Transverse colon (tissue), 4 donors: ENCODE measurements around the gene RAB40B. TPM values are rescaled to one million over a fixed set of nuclear protein-coding genes. Genes with fewer than 3 reads are reported as not detected.
"Not testable (repeated sequence)": the region's sequence is repeated elsewhere in the genome, so short reads cannot be mapped to it uniquely, and the experiment has no call there.

ENCODE experiments used
- DNase-seq: peaks from one replicate; pipeline ENCODE4 v3.0.0-alpha.2; 2019
- H3K27ac ChIP-seq, 4 donors: fragments of 200-600 bp; sonication (generic); 2 replicates each; pipeline ENCODE4 v1.5.1; 2016 to 2018; ENCODE audit warnings: inconsistent platforms in 4 of 4
- H3K27me3 ChIP-seq: fragments of 200-600 bp; sonication (generic); 2 replicates; pipeline ENCODE4 v1.5.1; 2017; ENCODE audit warnings: inconsistent platforms
- H3K36me3 ChIP-seq, 4 donors: fragments of 200-600 bp; sonication (generic); 2 replicates each; pipeline ENCODE4 v1.5.1; 2017 to 2019; ENCODE audit warnings: inconsistent platforms in 4 of 4
- H3K4me1 ChIP-seq, 4 donors: fragments of 200-600 bp; sonication (generic); 2 replicates each; pipeline ENCODE4 v1.5.1; 2017 to 2020; ENCODE audit warnings: inconsistent platforms in 4 of 4
- H3K4me3 ChIP-seq, 4 donors: fragments of 200-600 bp; sonication (generic); 1 replicate in 1 of 4; 2 replicates in 3 of 4; pipeline versions ENCODE4 v1.5.1 to v1.6.1; 2017 to 2019; ENCODE audit warnings: inconsistent platforms in 4 of 4
- H3K9me3 ChIP-seq, 2 donors: fragments of 200-600 bp; sonication (generic); 2 replicates each; pipeline ENCODE4 v1.5.1; 2017 to 2019; ENCODE audit warnings: inconsistent platforms in 2 of 2
- CTCF ChIP-seq, 5 experiments: fragments of 200-600 bp in 3 of 5; fragments of 450-650 bp in 2 of 5; sonication (generic) in 3 of 5; IDR thresholded peaks; 1 replicate in 2 of 5; 2 replicates in 3 of 5; pipeline ENCODE4 v1.5.1; 2016 to 2017; ENCODE audit warnings: antibody characterized with exemption in 5 of 5, inconsistent platforms in 3 of 5, mild to moderate bottlenecking in 2 of 5, moderate library complexity in 1 of 5
- EP300 ChIP-seq: sonication (generic); formaldehyde crosslinking; IDR thresholded peaks from one replicate; pipeline ENCODE4 v1.6.1; 2017; ENCODE audit warnings: antibody characterized with exemption, low read depth
- POLR2A ChIP-seq: fragments of 450-650 bp; IDR thresholded peaks from one replicate; pipeline ENCODE4 v1.6.1; 2016; ENCODE audit warnings: antibody characterized with exemption, mild to moderate bottlenecking, moderate library complexity
- POLR2AphosphoS5 ChIP-seq, 3 donors: sonication (generic); formaldehyde crosslinking; IDR thresholded peaks; one replicate each; pipeline ENCODE4 v1.6.1; 2016; ENCODE audit warnings: antibody characterized with exemption in 3 of 3
- WGBS, 2 donors: methylation state at CpG; one replicate each; pipeline ENCODE4 v1.1.5; 2018; ENCODE audit warnings: low coverage in 1 of 2; 5-methylcytosine and 5-hydroxymethylcytosine counted together
- in situ Hi-C, 4 donors: fragments of 200-750 bp; cut with MboI; loops; one replicate each; pipeline versions ENCODE4 v1.15.0 to v1.15.1; 2017; ENCODE audit warnings: low sequenced_read_pairs in 3 of 4, low pct_ligation_motif_present in 1 of 4, low pct_unique_long_range_greater_than_20kb in 1 of 4
- intact Hi-C: fragments of 100-400 bp; cut with DNase I; formaldehyde crosslinking; loops from one replicate; pipeline ENCODE4 v1.15.1; 2023; ENCODE audit warnings: low total_unique reads
- total RNA-seq, 4 donors: library from RNA; depleted of rRNA; stranded (reverse); fragments of >200 nt; gene quantifications; one replicate each; pipeline ENCODE4 v1.1.0, GENCODE V29; 2016

The RAB40B gene
- total RNA-seq, 4 donors from 2014 or later: 26.5 to 83.0 (median 59.6) TPM

GRCh38 chr17:82655523-82655922 lies 43.0 kb downstream of the RAB40B start:
- intact Hi-C loops: no loop called here
- H3K27ac ChIP-seq: peak overlapping the region; percentile 75 to 86 (median 83)
- H3K9me3 ChIP-seq: no peaks in the 10 kb centered on the region
- TF ChIP-seq POLR2AphosphoS5 (IDR thresholded peaks at IDR 0.05) (peak in 1 of 3 donors; percentile 15), POLR2A (no peak), CTCF (IDR thresholded peaks at IDR 0.05) (no peak), EP300 (no peak)
- in situ Hi-C loops: loop anchor here in 2 of 4 donors (10.0 to 25.0 kb wide), 2 partner anchors 107 to 109 kb away; partner anchors contain the start of gene TBCD (in 1 of the 2)
- H3K36me3 ChIP-seq: no peaks in the 10 kb centered on the region
- H3K27me3 ChIP-seq: no peaks in the 10 kb centered on the region
- peak; percentile 69 for DNase-seq
- peaks cover 10 to 25% (median 23%) of the 10 kb centered on the region in 4 donors for H3K4me1 ChIP-seq
- 30 to 66% methylated on average over 9 to 13 of the region's 13 CpGs for WGBS, 2 donors
- H3K4me3 ChIP-seq: peak overlapping the region in 1 of 4 donors; percentile 31

- peaks cover 10 to 25% (median 23%) of the 10 kb centered on the region in 4 donors for H3K4me1 ChIP-seq
- in situ Hi-C loops: loop anchor here in 2 of 4 donors (10.0 to 25.0 kb wide), 2 partner anchors 107 to 110 kb away; partner anchors contain the start of gene TBCD (in 1 of the 2)
- H3K9me3 ChIP-seq: no peaks in the 10 kb centered on the region
- intact Hi-C loops: no loop called here
- H3K4me3 ChIP-seq: peak overlapping the region in 1 of 4 donors; percentile 31
- DNase-seq: peak; percentile 60
- TF ChIP-seq CTCF (IDR thresholded peaks at IDR 0.05): no peak
- no peak for TF ChIP-seq EP300
- peak; percentile 53 for TF ChIP-seq POLR2A
- TF ChIP-seq POLR2AphosphoS5 (IDR thresholded peaks at IDR 0.05): peak; percentile 24 to 46 (median 46)
- H3K27me3 ChIP-seq: no peaks in the 10 kb centered on the region
- peak overlapping the region; percentile 75 to 86 (median 83) for H3K27ac ChIP-seq
- WGBS, 2 donors: 38 to 47% methylated on average over 8 to 15 of the region's 15 CpGs
- no peaks in the 10 kb centered on the region for H3K36me3 ChIP-seq
Measured at GRCh38 chr17:82655038-82655479, 43.4 kb downstream of the RAB40B start.

GRCh38 chr17:82654611-82655010 lies 43.9 kb downstream of the RAB40B start:
- H3K27ac ChIP-seq: peak overlapping the region; percentile 75 to 86 (median 83)
- H3K4me1 ChIP-seq: peaks cover 10 to 25% (median 23%) of the 10 kb centered on the region in 4 donors
- DNase-seq, H3K9me3 ChIP-seq, intact Hi-C loops, H3K36me3 ChIP-seq, H3K27me3 ChIP-seq: not testable (repeated sequence)
- peak overlapping the region in 1 of 4 donors; percentile 22 for H3K4me3 ChIP-seq
- WGBS, 2 donors: 61 to 90% methylated on average over 2 to 6 of the region's 6 CpGs
- in situ Hi-C loops: loop anchor here in 2 of 4 donors (10.0 to 25.0 kb wide), 2 partner anchors 108 to 110 kb away; partner anchors contain the start of gene TBCD (in 1 of the 2)

- in situ Hi-C loops: loop anchor here in 2 of 4 donors (10.0 to 25.0 kb wide), 2 partner anchors 108 to 111 kb away; partner anchors contain the start of gene TBCD (in 1 of the 2)
- 87% methylated on average over 30 of the region's 30 CpGs; no CpG with 5 or more reads in 1 of the 2 donors for WGBS, 2 donors
- H3K27ac ChIP-seq: peak overlapping the region; percentile 75 to 86 (median 83)
- no peaks in the 10 kb centered on the region for H3K36me3 ChIP-seq
- no peak for TF ChIP-seq POLR2AphosphoS5 (IDR thresholded peaks at IDR 0.05)
- TF ChIP-seq CTCF (IDR thresholded peaks at IDR 0.05): no peak
- no peak for TF ChIP-seq EP300
- no peak for TF ChIP-seq POLR2A
- DNase-seq: no peak
- H3K27me3 ChIP-seq: no peaks in the 10 kb centered on the region
- peaks cover 10 to 29% (median 26%) of the 10 kb centered on the region in 4 donors for H3K4me1 ChIP-seq
- no peaks in the 10 kb centered on the region for H3K9me3 ChIP-seq
- intact Hi-C loops: no loop called here
- peak overlapping the region in 1 of 4 donors; percentile 22 for H3K4me3 ChIP-seq
Measured at GRCh38 chr17:82653651-82654528, 44.6 kb downstream of the RAB40B start.
